Stimulated activated CD8-positive, alpha-beta memory T cell treated with anti-CD3 and anti-CD28 coated beads, Interleukin-15, amount 100 ng/mL, for 4 hours (primary cell): Measurements from ENCODE around the gene TMPRSS9.

Experiments used
- DNase-seq, 2 donors: peaks; one replicate each; pipeline ENCODE4 v3.0.0-alpha.2; 2020; ENCODE audit warnings: low read depth in 2 of 2

The TMPRSS9 gene

GRCh38 chr19:2359992-2360685 is at the start of gene TMPRSS9:
Gene TMPRSS9, plus strand, starts transcription at chr19:2360265. Its CDS starts 29,521 bp downstream, at chr19:2389786.
- no peak for DNase-seq

- no peak for DNase-seq
These were observed 49.0 kb upstream of the TMPRSS9 start for GRCh38 chr19:2311093-2311492.

- DNase-seq, result no peak
These were observed 47.1 kb upstream of the TMPRSS9 start for GRCh38 chr19:2312820-2313501.

GRCh38 chr19:2315121-2315817 is 44.8 kb upstream of the TMPRSS9 start:
- no peak for DNase-seq

GRCh38 chr19:2315818-2316353 is 44.2 kb upstream of the TMPRSS9 start:
- DNase-seq, result no peak

GRCh38 chr19:2317300-2317699 is 42.8 kb upstream of the TMPRSS9 start:
- DNase-seq, result no peak

GRCh38 chr19:2317756-2318155 is 42.3 kb upstream of the TMPRSS9 start:
- no peak for DNase-seq

- no peak for DNase-seq
These were observed 41.1 kb upstream of the TMPRSS9 start for GRCh38 chr19:2318923-2319322.

- DNase-seq, result no peak
These were observed 40.5 kb upstream of the TMPRSS9 start for GRCh38 chr19:2319551-2319950.

GRCh38 chr19:2320049-2320448 is 40.0 kb upstream of the TMPRSS9 start:
- DNase-seq, result no peak

- no peak for DNase-seq
These were observed 39.1 kb upstream of the TMPRSS9 start for GRCh38 chr19:2320939-2321338.

GRCh38 chr19:2321565-2322283 is 38.3 kb upstream of the TMPRSS9 start:
- DNase-seq, result no peak

- DNase-seq, result no peak
These were observed 36.4 kb upstream of the TMPRSS9 start for GRCh38 chr19:2323707-2324106.

- no peak for DNase-seq
These were observed 35.7 kb upstream of the TMPRSS9 start for GRCh38 chr19:2324220-2324948.

- no peak for DNase-seq
These were observed 34.6 kb upstream of the TMPRSS9 start for GRCh38 chr19:2325281-2326046.

GRCh38 chr19:2326699-2327360 is 33.2 kb upstream of the TMPRSS9 start:
- no peak for DNase-seq

- DNase-seq, result peak; percentile 26 to 47
These were observed 32.2 kb upstream of the TMPRSS9 start for GRCh38 chr19:2327773-2328400.

- DNase-seq, result peak; percentile 78 to 85
These were observed 31.5 kb upstream of the TMPRSS9 start, which contains the start of the genes LSM7 and SPPL2B for GRCh38 chr19:2328401-2329148. Gene LSM7, minus strand, starts transcription at chr19:2328586. Its CDS starts 20 bp downstream, at chr19:2328566. Gene SPPL2B, plus strand, starts transcription at chr19:2328684. Its CDS starts 26 bp downstream, at chr19:2328710.

- DNase-seq, result no peak
These were observed 31.0 kb upstream of the TMPRSS9 start for GRCh38 chr19:2329149-2329478.
